Thyroid gland (tissue), 4 donors: ENCODE data around the gene CCDC120. TPM values are rescaled to one million over a fixed set of nuclear protein-coding genes. Genes with fewer than 3 reads are reported as not detected.

Experiments
- DNase-seq, 2 donors: peaks; one replicate each; pipeline ENCODE4 v3.0.0-alpha.2; 2019
- H3K27ac ChIP-seq, 3 donors: fragments of 200-600 bp; sonication (generic); 1 replicate in 2 of 3; 2 replicates in 1 of 3; pipeline ENCODE4 v1.5.1; 2016 to 2019; ENCODE audit warnings: mild to moderate bottlenecking in 1 of 3, moderate library complexity in 1 of 3
- H3K27me3 ChIP-seq: fragments of 200-600 bp; sonication (generic); one replicate; pipeline ENCODE4 v1.5.1; 2019
- H3K36me3 ChIP-seq, 2 donors: fragments of 200-600 bp; sonication (generic); one replicate each; pipeline ENCODE4 v1.5.1; 2016 to 2019
- H3K4me1 ChIP-seq, 2 donors: fragments of 200-600 bp; sonication (generic); one replicate each; pipeline ENCODE4 v1.5.1; 2017 to 2019
- H3K4me3 ChIP-seq, 3 donors: fragments of 200-600 bp; sonication (generic); replicated peaks in 1 of 3; 1 replicate in 2 of 3; 2 replicates in 1 of 3; pipeline ENCODE4 v1.5.1; 2016; ENCODE audit warnings: mild to moderate bottlenecking in 1 of 3
- H3K9me3 ChIP-seq: fragments of 200-600 bp; sonication (generic); one replicate; pipeline ENCODE4 v1.5.1; 2017
- CTCF ChIP-seq, 6 experiments: fragments of 200-600 bp in 3 of 6; fragments of 450-650 bp in 3 of 6; sonication (generic) in 3 of 6; IDR thresholded peaks; one replicate each; pipeline ENCODE4 v1.5.1; 2016 to 2019; ENCODE audit warnings: antibody characterized with exemption in 6 of 6, mild to moderate bottlenecking in 2 of 6, inconsistent platforms in 1 of 6, moderate library complexity in 1 of 6
- POLR2A ChIP-seq, 2 donors: fragments of 450-650 bp; IDR thresholded peaks; one replicate each; pipeline ENCODE4 v1.6.1; 2017; ENCODE audit warnings: antibody characterized with exemption in 2 of 2, mild to moderate bottlenecking in 2 of 2, moderate library complexity in 1 of 2
- whole genome bisulfite sequencing, 2 donors: methylation state at CpG; one replicate each; pipeline ENCODE4 v1.1.5; 2017; 5-methylcytosine and 5-hydroxymethylcytosine counted together
- intact Hi-C: fragments of 100-400 bp; cut with DNase I; formaldehyde crosslinking; loops from one replicate; pipeline ENCODE4 v1.15.1; 2023
- total RNA-seq, 4 donors: library from RNA; depleted of rRNA; stranded (reverse); fragments of >200 nt; gene quantifications; one replicate each; pipeline ENCODE4 v1.2.3, GENCODE V29; 2016

The CCDC120 gene
- total RNA-seq, 4 donors from 2014 or later: 5.1 to 14.4 (median 6.3) TPM

DNA sequence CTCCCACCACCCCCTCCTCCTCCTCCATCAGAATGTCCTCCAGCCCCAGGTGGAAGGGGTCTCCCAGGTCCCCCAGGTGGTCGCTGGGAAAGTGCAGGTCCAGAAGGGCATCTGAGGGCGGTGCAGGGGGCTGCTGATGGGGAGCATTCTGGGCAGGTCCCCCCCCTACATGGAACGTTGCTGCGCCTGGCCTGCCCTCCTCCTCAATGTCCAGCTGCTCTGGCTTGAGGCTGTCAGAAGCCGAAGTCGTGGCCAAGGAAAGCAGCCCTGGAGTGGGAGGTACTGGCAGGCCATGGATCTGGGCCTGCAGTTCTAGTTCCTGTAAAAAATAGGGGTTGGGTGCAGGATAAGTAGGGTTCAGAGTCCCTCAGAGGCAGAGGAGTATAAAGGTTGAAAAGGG is 28.5 kb upstream of the CCDC120 start:
- H3K27me3 ChIP-seq: no peaks in the 10 kb centered on the region
- 92% methylated on average over 4 of the region's 6 CpGs; no CpG with 5 or more reads in 1 of the 2 donors for WGBS, 2 donors

GRCh38 chrX:49037883-49038475 is 20.8 kb upstream of the CCDC120 start:
- peaks cover 17 to 44% of the 10 kb centered on the region in 2 donors for H3K36me3 ChIP-seq
- no peaks in the 10 kb centered on the region for H3K27me3 ChIP-seq
- H3K4me1 ChIP-seq: peaks cover 9 to 15% of the 10 kb centered on the region in 2 donors
- no peaks in the 10 kb centered on the region for H3K9me3 ChIP-seq
- DNase-seq: no peak
- no peak overlapping the region for H3K4me3 ChIP-seq
- TF ChIP-seq CTCF (IDR thresholded peaks at IDR 0.05): no peak
- TF ChIP-seq POLR2A (IDR thresholded peaks at IDR 0.05): no peak
- intact Hi-C loops: no loop called here
- H3K27ac ChIP-seq: peak overlapping the region in 1 of 3 donors; percentile 97
- 71 to 94% methylated on average over 1 to 15 of the region's 15 CpGs for WGBS, 2 donors

More for the DNA sequence above, 28.5 kb upstream of the CCDC120 start:
- no peak for DNase-seq
- no peak for TF ChIP-seq POLR2A (IDR thresholded peaks at IDR 0.05)
- no peak for TF ChIP-seq CTCF (IDR thresholded peaks at IDR 0.05)
- Histone ChIP-seq H3K9me3 (no peaks in the 10 kb centered on the region), H3K27ac (no peak overlapping the region), H3K4me1 (no peaks in the 10 kb centered on the region), H3K36me3 (peaks cover 8 to 27% of the 10 kb centered on the region in 2 donors), H3K4me3 (no peak overlapping the region)
- intact Hi-C loops: no loop called here

DNA sequence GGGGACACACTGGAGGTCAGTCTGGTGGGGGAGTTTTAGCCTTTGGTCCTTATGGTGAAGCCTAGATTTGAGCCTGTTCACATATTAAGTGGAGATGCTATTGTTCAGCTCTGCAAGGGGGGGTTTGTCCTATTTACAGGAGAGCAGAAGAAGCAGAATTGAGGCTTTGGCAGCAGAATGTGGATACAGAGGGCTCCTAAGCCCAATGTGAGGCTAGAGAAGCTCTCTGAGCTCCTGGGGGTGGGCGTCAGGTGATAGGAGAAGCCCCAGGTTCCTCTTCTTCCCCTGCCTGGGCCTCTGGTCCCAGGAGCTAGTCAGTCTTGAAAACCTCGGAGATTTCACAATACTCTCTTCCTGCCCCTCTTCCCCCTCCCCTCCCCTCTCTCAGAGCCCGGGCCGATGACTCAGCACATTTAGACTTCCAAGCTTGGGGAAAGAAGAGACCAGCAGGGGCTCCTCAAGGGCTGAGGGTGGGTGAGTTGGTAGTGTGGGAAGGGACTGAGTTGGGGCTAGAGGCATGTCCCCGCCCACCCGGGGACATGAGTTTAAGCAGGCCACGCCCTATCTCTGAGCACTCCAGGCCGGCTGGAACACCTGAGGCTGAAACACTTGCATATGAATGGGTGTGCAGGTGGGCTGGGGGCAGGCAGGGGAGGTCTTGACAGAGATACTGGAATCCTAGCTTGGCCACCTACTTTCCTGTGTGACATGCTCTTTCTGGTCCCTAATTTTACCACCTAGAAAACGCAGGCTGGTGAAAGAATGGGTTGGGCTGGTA is 19.0 kb upstream of the CCDC120 start:
- TF ChIP-seq CTCF (IDR thresholded peaks at IDR 0.05) (peak in 2 of 6 experiments; percentile 11 to 13), POLR2A (IDR thresholded peaks at IDR 0.05) (peak in 1 of 2 donors; percentile 68)
- WGBS, 2 donors: 0 to 5% methylated on average over 6 to 8 of the region's 9 CpGs
- peak; percentile 87 to 90 for DNase-seq
- Histone ChIP-seq H3K4me3 (peak overlapping the region in 1 of 3 donors; percentile 0), H3K27me3 (no peaks in the 10 kb centered on the region), H3K27ac (peak overlapping the region; percentile 84 to 98 (median 97)), H3K9me3 (no peaks in the 10 kb centered on the region), H3K4me1 (peaks cover 9 to 18% of the 10 kb centered on the region in 2 donors), H3K36me3 (peaks cover 17 to 27% of the 10 kb centered on the region in 2 donors)
- intact Hi-C loops: no loop called here

DNA sequence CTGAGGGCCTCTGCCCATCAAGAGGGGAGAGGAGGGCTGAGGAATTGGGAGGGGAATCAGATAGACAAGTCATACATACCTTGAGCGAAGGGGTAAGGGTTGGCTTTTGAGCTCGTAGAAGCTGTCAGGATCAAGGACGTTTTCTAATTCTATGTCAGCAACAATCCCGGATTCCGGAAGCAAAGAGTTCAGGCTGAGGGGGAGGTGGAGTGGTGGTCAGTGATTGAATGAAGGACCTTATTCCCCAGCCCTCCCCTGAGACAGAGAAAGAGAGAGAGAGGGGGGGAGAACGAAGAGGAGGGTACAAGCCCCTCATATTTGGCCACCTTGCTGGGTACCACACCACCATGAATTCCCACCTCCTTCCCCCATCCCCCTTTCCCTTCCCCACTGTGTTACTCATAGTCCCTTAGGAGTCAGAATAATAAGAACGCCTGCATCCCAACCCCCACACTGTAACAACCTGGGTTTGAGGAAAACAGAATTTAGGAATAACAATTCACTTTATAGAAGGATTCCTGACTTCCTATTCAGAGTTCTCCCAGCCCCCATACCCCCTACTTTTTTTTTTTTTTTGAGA is 18.3 kb upstream of the CCDC120 start:
- Histone ChIP-seq H3K9me3 (no peaks in the 10 kb centered on the region), H3K27me3 (no peaks in the 10 kb centered on the region), H3K4me3 (peak overlapping the region in 1 of 3 donors; percentile 0), H3K4me1 (peaks cover 9 to 18% of the 10 kb centered on the region in 2 donors), H3K36me3 (peaks cover 17 to 27% of the 10 kb centered on the region in 2 donors), H3K27ac (peak overlapping the region; percentile 84 to 98 (median 97))
- intact Hi-C loops: no loop called here
- TF ChIP-seq CTCF (IDR thresholded peaks at IDR 0.05) (no peak), POLR2A (IDR thresholded peaks at IDR 0.05) (no peak)
- 16 to 25% methylated on average over 7 of the region's 7 CpGs for WGBS, 2 donors
- DNase-seq: no peak
